Fibroblast of lung (primary cell): ENCODE results near the gene TRIM64C. TPM values are rescaled to one million over a fixed set of nuclear protein-coding genes. Genes with fewer than 3 reads are reported as not detected.
"Not testable (repeated sequence)": the region's sequence is repeated elsewhere in the genome, so short reads cannot be mapped to it uniquely, and the experiment has no call there.

Source experiments
- DNase-seq, 2 donors: peaks; one replicate each; pipeline versions ENCODE4 v3.0.0 to v3.0.0-alpha.2; 2010; ENCODE audit warnings: low read depth in 2 of 2
- H2AFZ ChIP-seq: 2 replicates; pipeline ENCODE4 v1.5.1; 2012; ENCODE audit warnings: low read length, control low read depth, inconsistent platforms
- H3K27ac ChIP-seq: 2 replicates; pipeline ENCODE4 v1.5.1; 2011; ENCODE audit warnings: low read length, control low read depth; ENCODE audit not compliant: insufficient read depth
- H3K27me3 ChIP-seq: 2 replicates; pipeline ENCODE4 v1.5.1; 2011; ENCODE audit warnings: mild to moderate bottlenecking, low read length; ENCODE audit not compliant: control insufficient read depth, insufficient read depth
- H3K36me3 ChIP-seq: 2 replicates; pipeline ENCODE4 v1.5.1; 2011; ENCODE audit warnings: low read length; ENCODE audit not compliant: control insufficient read depth, insufficient read depth
- H3K4me1 ChIP-seq: 2 replicates; pipeline ENCODE4 v1.5.1; 2011; ENCODE audit warnings: low read length; ENCODE audit not compliant: control insufficient read depth, insufficient read depth; ENCODE audit errors: extremely low read depth
- H3K4me2 ChIP-seq: 2 replicates; pipeline ENCODE4 v1.5.1; 2011; ENCODE audit warnings: low read length, control low read depth; ENCODE audit not compliant: insufficient read depth; ENCODE audit errors: extremely low read depth
- H3K4me3 ChIP-seq, 4 experiments: fragments of 200-600 bp in 1 of 4; sonication (generic) in 1 of 4; replicated peaks in 1 of 4; 2 replicates each; pipeline ENCODE4 v1.5.1; 2011 to 2016; ENCODE audit warnings: low read length in 4 of 4, low read depth in 3 of 4, mild to moderate bottlenecking in 3 of 4, control low read depth in 2 of 4, inconsistent platforms in 1 of 4, mixed read lengths in 1 of 4; ENCODE audit not compliant: insufficient read depth in 1 of 4; ENCODE audit errors: control extremely low read depth in 1 of 4
- H3K79me2 ChIP-seq: 2 replicates; pipeline ENCODE4 v1.5.1; 2012; ENCODE audit warnings: mild to moderate bottlenecking, low read length, inconsistent platforms; ENCODE audit not compliant: control insufficient read depth, insufficient read depth
- H3K9ac ChIP-seq: 2 replicates; pipeline ENCODE4 v1.5.1; 2011; ENCODE audit warnings: mild to moderate bottlenecking, low read length, control low read depth; ENCODE audit not compliant: insufficient read depth
- H3K9me3 ChIP-seq: 2 replicates; pipeline ENCODE4 v1.5.1; 2012; ENCODE audit warnings: low read depth, low read length; ENCODE audit not compliant: control insufficient read depth, insufficient read depth
- H4K20me1 ChIP-seq: 2 replicates; pipeline ENCODE4 v1.5.1; 2011; ENCODE audit warnings: low read length; ENCODE audit not compliant: control insufficient read depth, insufficient read depth; ENCODE audit errors: extremely low read depth
- polyA minus RNA-seq: library from RNA; depleted of rRNA, polyadenylated mRNA; stranded (reverse); fragments of >200 nt; gene quantifications from 2 replicates; pipeline ENCODE4 v1.2.3, GENCODE V29; 2011; ENCODE audit warnings: low replicate concordance
- polyA plus RNA-seq, 2 donors: library from polyadenylated mRNA; depleted of rRNA in 1 of 2; stranded (reverse) in 1 of 2; unstranded in 1 of 2; fragments of >200 nt; gene quantifications; 2 replicates each; pipeline ENCODE4 v1.2.1, GENCODE V29; 2011 to 2012; ENCODE audit warnings: missing spikeins in 1 of 2
- total RNA-seq: library from RNA; depleted of rRNA; stranded (reverse); fragments of >200 nt; gene quantifications from 2 replicates; pipeline ENCODE4 v1.2.1, GENCODE V29; 2014

The TRIM64C gene, protein sequence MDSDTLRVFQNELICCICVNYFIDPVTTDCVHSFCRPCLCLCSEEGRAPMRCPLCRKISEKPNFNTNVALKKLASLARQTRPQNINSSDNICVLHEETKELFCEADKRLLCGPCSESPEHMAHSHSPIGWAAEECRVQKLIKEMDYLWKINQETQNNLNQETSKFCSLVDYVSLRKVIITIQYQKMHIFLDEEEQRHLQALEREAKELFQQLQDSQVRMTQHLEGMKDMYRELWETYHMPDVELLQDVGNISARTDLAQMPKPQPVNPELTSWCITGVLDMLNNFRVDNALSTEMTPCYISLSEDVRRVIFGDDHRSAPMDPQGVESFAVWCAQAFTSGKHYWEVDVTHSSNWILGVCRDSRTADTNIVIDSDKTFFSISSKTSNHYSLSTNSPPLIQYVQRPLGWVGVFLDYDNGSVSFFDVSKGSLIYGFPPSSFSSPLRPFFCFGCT
- total RNA-seq (not detected in 2 replicates), polyA plus RNA-seq (not detected in 2 replicates), polyA minus RNA-seq (not detected in 2 replicates)
- not detected in 2 replicates for polyA plus RNA-seq (2012)

DNA sequence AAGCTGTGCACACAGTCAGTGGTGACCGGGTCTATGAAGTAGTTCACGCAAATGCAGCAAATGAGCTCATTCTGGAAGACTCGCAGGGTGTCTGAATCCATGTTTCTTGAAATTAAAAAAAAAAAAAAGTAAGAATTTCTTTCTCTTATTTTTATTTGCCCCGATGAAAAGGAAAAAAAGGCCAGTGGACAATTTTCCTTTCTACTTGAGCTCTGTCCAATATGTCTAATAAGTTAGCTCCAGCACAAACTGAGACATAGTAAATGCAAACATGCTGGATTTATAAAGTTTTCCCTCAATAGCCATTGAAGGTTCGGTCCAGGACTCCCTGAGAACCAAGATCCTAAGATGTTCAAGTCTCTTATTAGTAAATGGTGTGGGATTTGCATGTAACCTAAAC is at the start of gene TRIM64C:
Gene TRIM64C (minus strand): TSS at position 101 of the 400 bp plus-strand sequence. CDS start 0 bp downstream, at position 101.
- not testable (repeated sequence) for H2AFZ ChIP-seq, H3K4me3 ChIP-seq, H4K20me1 ChIP-seq, H3K4me1 ChIP-seq, H3K27me3 ChIP-seq, DNase-seq, H3K27ac ChIP-seq, H3K4me2 ChIP-seq, H3K36me3 ChIP-seq, H3K9me3 ChIP-seq, H3K79me2 ChIP-seq, H3K9ac ChIP-seq

DNA sequence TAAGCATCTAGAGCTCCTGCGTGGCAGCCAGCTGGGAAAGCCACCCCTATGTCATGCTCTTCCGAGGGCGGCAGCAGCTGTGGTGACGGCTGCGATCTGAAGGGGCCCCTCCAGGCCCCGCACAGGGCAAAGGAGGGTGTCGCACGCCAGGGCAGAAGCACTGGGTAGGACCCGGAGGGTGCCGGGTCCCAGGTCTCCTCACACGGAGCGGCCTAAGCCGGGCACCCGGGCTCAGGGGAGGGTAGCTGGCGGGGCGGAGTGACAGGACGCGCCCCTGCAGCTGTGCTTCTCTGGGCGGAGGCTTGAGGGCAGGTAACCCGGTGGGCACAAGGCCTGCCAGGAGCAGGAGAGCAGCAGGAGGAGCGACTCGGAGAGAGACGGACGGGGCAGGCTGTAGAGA is 43.4 kb upstream of the TRIM64C start:
- H3K4me1 ChIP-seq, DNase-seq, H3K27ac ChIP-seq, H3K4me3 ChIP-seq, H3K9me3 ChIP-seq, H4K20me1 ChIP-seq, H2AFZ ChIP-seq, H3K36me3 ChIP-seq, H3K9ac ChIP-seq, H3K79me2 ChIP-seq, H3K27me3 ChIP-seq, H3K4me2 ChIP-seq: not testable (repeated sequence)

DNA sequence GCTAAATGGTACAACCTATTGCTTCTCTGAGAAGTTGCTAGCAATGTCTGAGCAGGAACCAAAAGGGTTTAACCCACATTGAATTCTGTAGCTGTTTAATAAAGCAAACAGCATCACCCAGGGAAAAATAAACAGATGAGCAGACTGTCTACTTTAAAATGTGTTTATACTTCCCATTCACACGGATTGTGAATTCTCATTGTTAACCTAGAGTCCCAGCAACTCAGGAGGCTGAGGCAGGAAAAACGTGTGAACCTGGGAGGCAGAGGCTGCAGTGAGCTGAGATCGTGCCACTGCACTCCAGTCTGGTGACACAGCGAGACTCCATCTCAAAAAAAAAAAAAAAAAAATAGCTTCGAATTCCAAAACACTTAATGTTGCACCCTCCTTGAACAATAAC is 11.0 kb upstream of the TRIM64C start:
- H3K79me2 ChIP-seq, DNase-seq, H3K27ac ChIP-seq, H3K4me3 ChIP-seq, H3K27me3 ChIP-seq, H3K9me3 ChIP-seq, H3K9ac ChIP-seq, H3K36me3 ChIP-seq, H3K4me1 ChIP-seq, H4K20me1 ChIP-seq, H2AFZ ChIP-seq, H3K4me2 ChIP-seq: not testable (repeated sequence)

DNA sequence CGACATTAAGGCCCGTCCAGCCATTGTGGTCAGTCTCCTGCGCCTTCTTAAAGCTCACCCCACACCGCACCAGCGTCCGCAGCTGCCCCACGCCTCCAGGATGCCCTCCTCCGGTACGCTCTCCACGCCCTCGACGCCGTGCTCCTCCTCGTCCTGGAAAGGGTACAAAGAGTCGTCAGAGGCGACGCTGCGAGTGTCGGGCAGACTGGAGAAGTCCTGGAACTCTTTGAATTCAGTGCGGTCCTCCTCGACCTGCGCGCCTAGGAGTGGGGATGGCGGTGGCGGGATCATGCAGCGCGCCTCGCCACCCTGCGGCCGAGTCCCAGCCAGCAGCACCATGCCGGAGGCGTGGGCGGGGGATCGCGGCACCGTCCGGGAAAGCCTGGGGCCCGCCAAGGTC is 9.1 kb downstream of the TRIM64C start:
- H4K20me1 ChIP-seq, H3K79me2 ChIP-seq, H3K27me3 ChIP-seq, H3K4me2 ChIP-seq, H3K27ac ChIP-seq, H3K4me1 ChIP-seq, H2AFZ ChIP-seq, H3K9me3 ChIP-seq, DNase-seq, H3K9ac ChIP-seq, H3K4me3 ChIP-seq, H3K36me3 ChIP-seq: not testable (repeated sequence)

DNA sequence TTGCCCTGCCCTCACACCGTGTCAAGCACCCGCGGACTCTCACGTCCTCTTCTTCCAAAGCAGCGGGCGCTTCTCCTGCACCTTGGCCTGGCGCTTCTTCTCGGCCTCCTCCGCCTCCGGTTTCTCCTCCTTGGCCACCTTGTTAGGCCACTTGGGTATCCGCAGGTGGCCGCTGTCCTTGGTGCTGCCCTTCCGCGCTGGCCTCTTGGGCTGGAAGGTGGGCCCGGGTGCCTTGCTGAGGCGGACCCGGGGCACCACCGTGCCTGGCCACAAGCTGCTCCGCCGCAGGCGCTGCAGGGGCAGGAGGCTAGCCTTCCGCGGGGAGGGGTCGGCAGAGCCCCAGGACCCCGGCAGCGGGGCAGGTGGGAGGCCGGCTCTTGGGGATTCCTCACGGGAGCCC is 10.7 kb downstream of the TRIM64C start:
- H3K9ac ChIP-seq, H2AFZ ChIP-seq, H3K27me3 ChIP-seq, H3K79me2 ChIP-seq, H3K4me2 ChIP-seq, H3K4me3 ChIP-seq, H4K20me1 ChIP-seq, H3K9me3 ChIP-seq, H3K36me3 ChIP-seq, H3K27ac ChIP-seq, H3K4me1 ChIP-seq, DNase-seq: not testable (repeated sequence)

DNA sequence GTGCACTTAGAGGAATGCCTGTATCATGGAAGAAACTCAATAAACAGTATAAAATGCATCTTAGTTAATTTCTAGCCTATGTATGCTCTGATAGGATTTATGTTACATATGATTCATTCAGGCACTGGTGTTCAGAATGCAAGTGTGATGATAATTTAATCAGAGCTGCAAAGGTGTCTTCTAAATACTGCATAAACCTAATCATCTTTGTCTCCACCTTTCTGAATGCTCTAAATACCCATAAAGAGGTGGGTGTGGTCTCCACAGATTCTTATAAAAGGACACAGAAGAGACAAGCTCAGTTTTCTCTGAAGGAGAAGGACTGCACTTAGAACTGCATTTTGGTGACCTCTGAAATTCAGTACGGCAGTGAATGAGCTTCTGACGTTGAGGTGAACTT is 30.4 kb downstream of the TRIM64C start, which contains the start of gene TRIM49B:
Gene TRIM49B (plus strand): TSS at position 301 of the 400 bp plus-strand sequence. CDS start 2,777 bp downstream, outside the sequence.
- H3K27ac ChIP-seq, DNase-seq, H4K20me1 ChIP-seq, H3K9me3 ChIP-seq, H3K79me2 ChIP-seq, H3K27me3 ChIP-seq, H2AFZ ChIP-seq, H3K4me3 ChIP-seq, H3K9ac ChIP-seq, H3K4me2 ChIP-seq, H3K4me1 ChIP-seq, H3K36me3 ChIP-seq: not testable (repeated sequence)
